AG09319 (cell line): ENCODE data around the gene PLPPR3.

ENCODE experiments used
- DNase-seq: peaks from one replicate; pipeline ENCODE4 v3.0.0-alpha.2; 2010; ENCODE audit warnings: low read depth; ENCODE audit errors: extremely low read depth
- CTCF ChIP-seq: IDR thresholded peaks from 2 replicates; pipeline ENCODE4 v1.5.1; 2011; ENCODE audit warnings: low read depth, mild to moderate bottlenecking, inconsistent platforms, low read length, moderate library complexity

The PLPPR3 gene

GRCh38 chr19:782878-783668, 38.7 kb downstream of the PLPPR3 start:
- no peak for TF ChIP-seq CTCF

GRCh38 chr19:782185-782877, 39.4 kb downstream of the PLPPR3 start:
- no peak for TF ChIP-seq CTCF
- no peak for DNase-seq

More at GRCh38 chr19:782878-783668, 38.7 kb downstream of the PLPPR3 start:
- no peak for DNase-seq

GRCh38 chr19:781800-782184, 40.0 kb downstream of the PLPPR3 start:
- DNase-seq, result no peak
- TF ChIP-seq CTCF, result no peak

GRCh38 chr19:780935-781334, 40.8 kb downstream of the PLPPR3 start:
- no peak for DNase-seq
- no peak for TF ChIP-seq CTCF

GRCh38 chr19:778910-779653, 42.7 kb downstream of the PLPPR3 start:
- TF ChIP-seq CTCF, result no peak
- peak; percentile 82 for DNase-seq

GRCh38 chr19:776549-776948, 45.2 kb downstream of the PLPPR3 start:
- no peak for TF ChIP-seq CTCF
- no peak for DNase-seq
